Astrocyte of the cerebellum (primary cell): ENCODE results near the gene APC2.
A peak's percentile ranks its signal among the peaks of the same experiment; 100 is the strongest.

Source experiments
- DNase-seq: peaks from one replicate; pipeline ENCODE4 v3.0.0-alpha.2; 2011; ENCODE audit warnings: low read depth
- H3K4me3 ChIP-seq: 2 replicates; pipeline ENCODE4 v1.5.1; 2011; ENCODE audit warnings: mild to moderate bottlenecking, low read depth, low read length, moderate library complexity
- in situ Hi-C: cut with HindIII; loops from 2 replicates; pipeline ENCODE4 v1.10.0; 2017; ENCODE audit warnings: low sequenced_read_pairs
- TF ChIP-seq, protein P1 (sequence below): IDR thresholded peaks from 2 replicates; pipeline ENCODE4 v1.5.1; 2012; ENCODE audit warnings: low read length, low read depth, moderate library complexity, mild to moderate bottlenecking; ENCODE audit errors: missing control alignments

Gene APC2

DNA sequence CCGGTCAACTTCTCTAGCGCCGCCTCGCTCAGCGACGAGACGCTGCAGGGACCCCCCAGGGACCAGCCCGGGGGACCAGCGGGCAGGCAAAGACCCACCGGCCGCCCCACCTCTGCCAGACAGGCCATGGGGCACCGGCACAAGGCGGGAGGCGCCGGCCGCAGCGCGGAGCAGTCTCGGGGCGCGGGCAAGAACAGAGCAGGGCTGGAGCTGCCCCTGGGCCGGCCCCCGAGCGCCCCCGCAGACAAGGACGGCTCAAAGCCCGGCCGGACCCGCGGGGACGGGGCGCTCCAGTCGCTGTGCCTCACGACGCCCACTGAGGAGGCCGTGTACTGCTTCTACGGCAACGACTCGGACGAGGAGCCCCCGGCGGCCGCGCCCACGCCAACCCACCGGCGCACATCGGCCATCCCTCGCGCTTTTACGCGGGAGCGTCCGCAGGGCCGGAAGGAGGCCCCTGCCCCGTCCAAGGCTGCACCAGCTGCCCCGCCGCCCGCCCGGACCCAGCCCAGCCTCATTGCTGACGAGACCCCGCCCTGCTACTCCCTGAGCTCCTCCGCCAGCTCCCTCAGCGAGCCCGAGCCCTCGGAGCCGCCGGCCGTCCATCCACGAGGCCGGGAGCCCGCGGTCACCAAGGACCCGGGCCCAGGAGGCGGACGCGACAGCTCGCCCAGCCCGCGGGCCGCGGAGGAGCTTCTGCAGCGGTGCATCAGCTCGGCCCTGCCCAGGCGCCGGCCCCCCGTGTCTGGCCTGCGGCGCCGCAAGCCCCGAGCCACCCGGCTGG, 17.8 kb downstream of the APC2 start:
- H3K4me3 ChIP-seq, result no peak overlapping the region
- no peak for DNase-seq
- TF ChIP-seq, protein P1, sequence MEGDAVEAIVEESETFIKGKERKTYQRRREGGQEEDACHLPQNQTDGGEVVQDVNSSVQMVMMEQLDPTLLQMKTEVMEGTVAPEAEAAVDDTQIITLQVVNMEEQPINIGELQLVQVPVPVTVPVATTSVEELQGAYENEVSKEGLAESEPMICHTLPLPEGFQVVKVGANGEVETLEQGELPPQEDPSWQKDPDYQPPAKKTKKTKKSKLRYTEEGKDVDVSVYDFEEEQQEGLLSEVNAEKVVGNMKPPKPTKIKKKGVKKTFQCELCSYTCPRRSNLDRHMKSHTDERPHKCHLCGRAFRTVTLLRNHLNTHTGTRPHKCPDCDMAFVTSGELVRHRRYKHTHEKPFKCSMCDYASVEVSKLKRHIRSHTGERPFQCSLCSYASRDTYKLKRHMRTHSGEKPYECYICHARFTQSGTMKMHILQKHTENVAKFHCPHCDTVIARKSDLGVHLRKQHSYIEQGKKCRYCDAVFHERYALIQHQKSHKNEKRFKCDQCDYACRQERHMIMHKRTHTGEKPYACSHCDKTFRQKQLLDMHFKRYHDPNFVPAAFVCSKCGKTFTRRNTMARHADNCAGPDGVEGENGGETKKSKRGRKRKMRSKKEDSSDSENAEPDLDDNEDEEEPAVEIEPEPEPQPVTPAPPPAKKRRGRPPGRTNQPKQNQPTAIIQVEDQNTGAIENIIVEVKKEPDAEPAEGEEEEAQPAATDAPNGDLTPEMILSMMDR, result no peak
- in situ Hi-C loops, result no loop called here

DNA sequence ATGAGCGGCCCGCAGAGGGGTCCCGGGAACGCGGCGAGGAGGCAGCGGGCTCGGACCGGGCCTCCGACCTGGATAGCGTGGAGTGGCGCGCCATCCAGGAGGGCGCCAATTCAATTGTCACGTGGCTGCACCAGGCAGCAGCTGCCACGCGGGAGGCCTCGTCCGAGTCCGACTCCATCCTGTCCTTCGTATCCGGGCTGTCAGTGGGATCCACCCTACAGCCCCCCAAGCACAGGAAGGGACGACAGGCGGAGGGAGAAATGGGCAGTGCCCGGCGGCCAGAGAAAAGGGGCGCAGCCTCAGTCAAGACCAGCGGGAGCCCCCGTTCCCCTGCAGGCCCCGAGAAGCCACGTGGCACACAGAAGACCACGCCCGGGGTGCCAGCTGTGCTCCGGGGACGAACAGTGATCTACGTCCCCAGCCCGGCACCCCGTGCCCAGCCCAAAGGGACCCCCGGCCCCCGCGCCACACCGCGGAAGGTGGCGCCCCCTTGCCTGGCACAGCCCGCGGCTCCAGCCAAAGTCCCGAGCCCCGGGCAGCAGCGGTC, 18.4 kb downstream of the APC2 start:
- TF ChIP-seq, protein P1, result no peak
- DNase-seq, result no peak
- no peak overlapping the region for H3K4me3 ChIP-seq
- in situ Hi-C loops, result no loop called here

DNA sequence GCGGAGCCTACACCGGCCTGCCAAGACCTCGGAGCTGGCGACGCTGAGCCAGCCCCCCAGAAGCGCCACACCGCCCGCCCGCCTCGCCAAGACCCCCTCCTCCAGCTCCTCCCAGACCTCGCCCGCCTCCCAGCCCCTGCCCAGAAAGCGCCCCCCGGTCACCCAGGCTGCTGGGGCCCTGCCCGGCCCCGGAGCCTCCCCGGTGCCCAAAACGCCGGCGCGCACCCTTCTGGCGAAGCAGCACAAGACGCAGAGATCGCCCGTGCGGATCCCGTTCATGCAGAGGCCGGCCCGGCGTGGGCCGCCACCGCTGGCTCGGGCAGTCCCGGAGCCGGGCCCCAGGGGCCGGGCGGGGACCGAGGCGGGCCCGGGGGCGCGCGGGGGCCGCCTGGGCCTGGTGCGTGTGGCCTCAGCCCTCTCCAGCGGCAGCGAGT, 18.9 kb downstream of the APC2 start:
- no peak overlapping the region for H3K4me3 ChIP-seq
- DNase-seq, result no peak
- TF ChIP-seq, protein P1, result no peak
- in situ Hi-C loops, result no loop called here

DNA sequence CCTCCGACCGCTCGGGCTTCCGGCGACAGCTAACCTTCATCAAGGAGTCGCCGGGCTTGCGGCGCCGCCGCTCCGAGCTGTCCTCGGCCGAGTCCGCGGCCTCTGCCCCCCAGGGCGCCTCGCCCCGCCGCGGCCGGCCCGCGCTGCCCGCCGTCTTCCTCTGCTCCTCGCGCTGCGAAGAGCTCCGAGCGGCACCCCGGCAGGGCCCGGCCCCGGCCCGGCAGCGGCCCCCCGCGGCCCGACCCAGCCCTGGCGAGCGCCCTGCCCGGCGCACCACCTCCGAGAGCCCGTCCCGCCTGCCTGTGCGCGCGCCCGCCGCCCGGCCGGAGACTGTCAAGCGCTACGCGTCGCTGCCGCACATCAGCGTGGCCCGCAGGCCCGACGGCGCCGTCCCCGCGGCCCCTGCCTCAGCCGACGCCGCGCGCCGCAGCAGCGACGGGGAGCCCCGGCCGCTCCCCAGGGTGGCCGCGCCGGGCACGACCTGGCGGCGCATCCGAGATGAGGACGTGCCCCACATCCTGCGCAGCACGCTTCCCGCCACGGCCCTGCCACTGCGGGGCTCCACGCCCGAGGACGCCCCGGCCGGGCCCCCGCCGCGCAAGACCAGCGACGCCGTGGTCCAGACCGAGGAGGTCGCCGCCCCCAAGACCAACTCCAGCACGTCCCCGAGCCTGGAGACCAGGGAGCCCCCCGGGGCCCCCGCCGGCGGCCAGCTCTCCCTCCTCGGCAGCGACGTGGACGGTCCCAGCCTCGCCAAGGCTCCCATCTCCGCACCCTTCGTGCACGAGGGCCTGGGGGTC, 19.5 kb downstream of the APC2 start:
- in situ Hi-C loops, result no loop called here
- DNase-seq, result no peak
- TF ChIP-seq, protein P1, result no peak
- no peak overlapping the region for H3K4me3 ChIP-seq

DNA sequence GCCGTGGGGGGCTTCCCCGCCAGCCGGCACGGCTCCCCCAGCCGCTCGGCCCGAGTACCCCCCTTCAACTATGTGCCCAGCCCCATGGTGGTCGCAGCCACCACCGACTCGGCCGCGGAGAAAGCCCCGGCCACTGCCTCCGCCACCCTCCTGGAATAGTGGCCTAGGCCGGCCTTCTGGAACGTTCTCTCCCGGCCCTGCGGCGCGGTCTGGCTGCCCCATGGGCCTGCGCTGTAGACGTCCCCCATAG, 20.1 kb downstream of the APC2 start:
- no peak for DNase-seq
- in situ Hi-C loops, result no loop called here
- TF ChIP-seq, protein P1, result no peak
- H3K4me3 ChIP-seq, result peak overlapping the region; percentile 2

DNA sequence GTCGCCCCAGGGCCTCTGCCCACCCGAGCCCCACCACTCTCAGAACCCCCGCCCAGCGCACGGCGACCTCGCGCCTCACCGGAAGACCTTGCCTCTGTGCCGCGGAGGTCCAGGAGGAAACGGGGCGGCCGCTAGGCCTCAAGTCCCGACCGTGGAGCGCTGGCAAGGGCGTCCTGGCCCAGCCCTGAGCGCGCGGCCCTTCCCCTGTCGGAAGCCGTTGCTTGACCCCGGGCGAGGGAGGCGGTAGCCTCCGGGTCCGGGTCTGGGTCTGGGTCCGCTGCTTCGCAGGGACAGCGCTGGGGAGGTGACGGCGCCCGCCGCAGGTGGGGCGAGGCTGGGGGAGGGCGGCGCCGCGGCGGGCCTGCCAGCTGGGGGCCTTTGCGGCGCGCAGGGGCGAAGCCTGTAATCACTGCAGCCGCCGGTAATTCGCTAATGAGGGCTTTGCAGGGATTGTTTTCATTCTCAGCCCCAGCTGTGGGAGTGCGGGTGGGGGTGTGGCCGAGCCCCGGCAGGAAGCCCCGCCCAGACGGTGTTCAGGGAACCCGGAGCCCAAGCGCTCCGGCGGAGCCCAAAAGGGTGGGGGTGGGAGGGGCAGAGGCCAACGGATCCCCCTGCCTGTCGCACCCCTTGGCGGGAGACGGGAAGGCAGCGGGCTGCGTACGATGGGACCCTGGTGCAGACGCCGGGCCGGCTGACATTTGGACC, 20.5 kb downstream of the APC2 start:
- H3K4me3 ChIP-seq, result peak overlapping the region; percentile 14
- in situ Hi-C loops, result no loop called here
- DNase-seq, result no peak
- TF ChIP-seq, protein P1, result no peak
